Omental fat pad (tissue), 4 donors: Measurements from ENCODE around the gene WWTR1. TPM values are rescaled to one million over a fixed set of nuclear protein-coding genes. Genes with fewer than 3 reads are reported as not detected.

Source experiments
- ATAC-seq: fragments of 150-250 bp; one replicate; pipeline ENCODE4 v1.9.1; 2016; ENCODE audit warnings: mild to moderate bottlenecking, moderate library complexity; ENCODE audit not compliant: low FRiP score
- DNase-seq: peaks from one replicate; pipeline ENCODE4 v3.0.0-alpha.2; 2019; ENCODE audit warnings: low spot score
- total RNA-seq, 4 donors: library from RNA; depleted of rRNA; stranded (reverse); fragments of >200 nt; gene quantifications; one replicate each; pipeline ENCODE4 v1.1.0, GENCODE V29; 2016
- TF ChIP-seq, protein P1 (sequence below), 3 donors: fragments of 450-650 bp; IDR thresholded peaks; one replicate each; pipeline ENCODE4 v1.5.1; 2016 to 2017; ENCODE audit warnings: antibody characterized with exemption in 3 of 3, mild to moderate bottlenecking in 3 of 3, moderate library complexity in 2 of 3

WWTR1 gene
- total RNA-seq, 4 donors from 2014 or later, result 57.4 to 130 (median 77.7) TPM

DNA sequence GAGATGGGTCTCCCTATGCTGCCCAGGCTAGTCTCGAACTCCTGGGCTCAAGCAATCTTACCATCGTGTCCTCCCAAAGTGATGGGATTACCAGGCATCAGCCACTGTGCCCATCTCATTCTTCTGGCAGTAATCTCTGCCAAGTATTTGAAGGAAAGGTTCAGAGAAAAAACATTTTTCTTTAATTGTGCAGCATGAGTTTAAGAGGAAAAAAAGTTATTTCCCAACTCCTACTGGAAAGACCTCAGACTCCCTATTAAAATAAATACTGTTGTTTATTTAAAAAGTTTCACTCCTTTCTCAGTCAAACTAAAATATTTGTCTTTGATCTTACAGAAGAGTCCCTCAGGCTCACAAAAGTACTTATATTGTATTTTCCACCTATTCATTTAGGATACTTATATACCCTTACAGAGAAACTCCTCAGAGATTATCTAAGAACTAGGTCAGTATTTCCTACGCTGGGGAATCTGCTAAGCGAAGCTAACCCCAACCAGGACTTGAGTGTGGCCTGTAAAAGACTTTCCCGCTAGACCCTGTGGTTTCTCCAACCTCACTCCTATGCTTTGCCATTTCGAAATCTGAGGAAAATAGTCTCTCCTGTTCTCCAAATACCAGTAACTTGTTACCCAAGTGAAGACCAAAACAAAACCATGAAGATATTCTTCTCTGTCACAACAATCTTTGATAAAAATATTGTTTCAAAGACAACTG, 28.7 kb downstream of the WWTR1 start:
- no peak for DNase-seq
- ATAC-seq, result peak; percentile 59
- TF ChIP-seq, protein P1, sequence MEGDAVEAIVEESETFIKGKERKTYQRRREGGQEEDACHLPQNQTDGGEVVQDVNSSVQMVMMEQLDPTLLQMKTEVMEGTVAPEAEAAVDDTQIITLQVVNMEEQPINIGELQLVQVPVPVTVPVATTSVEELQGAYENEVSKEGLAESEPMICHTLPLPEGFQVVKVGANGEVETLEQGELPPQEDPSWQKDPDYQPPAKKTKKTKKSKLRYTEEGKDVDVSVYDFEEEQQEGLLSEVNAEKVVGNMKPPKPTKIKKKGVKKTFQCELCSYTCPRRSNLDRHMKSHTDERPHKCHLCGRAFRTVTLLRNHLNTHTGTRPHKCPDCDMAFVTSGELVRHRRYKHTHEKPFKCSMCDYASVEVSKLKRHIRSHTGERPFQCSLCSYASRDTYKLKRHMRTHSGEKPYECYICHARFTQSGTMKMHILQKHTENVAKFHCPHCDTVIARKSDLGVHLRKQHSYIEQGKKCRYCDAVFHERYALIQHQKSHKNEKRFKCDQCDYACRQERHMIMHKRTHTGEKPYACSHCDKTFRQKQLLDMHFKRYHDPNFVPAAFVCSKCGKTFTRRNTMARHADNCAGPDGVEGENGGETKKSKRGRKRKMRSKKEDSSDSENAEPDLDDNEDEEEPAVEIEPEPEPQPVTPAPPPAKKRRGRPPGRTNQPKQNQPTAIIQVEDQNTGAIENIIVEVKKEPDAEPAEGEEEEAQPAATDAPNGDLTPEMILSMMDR (IDR thresholded peaks at IDR 0.05), result no peak

DNA sequence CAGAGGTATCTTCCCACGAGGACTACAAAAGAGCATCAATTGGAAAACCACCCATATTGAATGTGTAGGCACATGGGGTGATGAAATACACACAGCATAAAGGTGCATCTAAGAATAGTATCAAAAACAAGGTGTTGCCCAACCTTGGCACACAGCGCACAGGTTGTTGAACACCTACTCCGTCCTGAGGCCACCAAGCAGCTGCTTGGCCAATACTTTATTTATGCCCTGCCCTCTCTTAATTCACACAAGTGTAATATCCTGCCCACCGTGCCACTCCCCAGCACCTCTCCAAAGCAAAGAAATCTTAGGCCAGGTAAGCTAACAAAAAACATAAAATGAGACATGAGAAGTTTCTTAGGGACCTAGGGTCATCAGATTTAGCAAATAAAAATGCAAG, 31.2 kb downstream of the WWTR1 start:
- DNase-seq (no peak), ATAC-seq (no peak)
- TF ChIP-seq, protein P1 (IDR thresholded peaks at IDR 0.05), result no peak

DNA sequence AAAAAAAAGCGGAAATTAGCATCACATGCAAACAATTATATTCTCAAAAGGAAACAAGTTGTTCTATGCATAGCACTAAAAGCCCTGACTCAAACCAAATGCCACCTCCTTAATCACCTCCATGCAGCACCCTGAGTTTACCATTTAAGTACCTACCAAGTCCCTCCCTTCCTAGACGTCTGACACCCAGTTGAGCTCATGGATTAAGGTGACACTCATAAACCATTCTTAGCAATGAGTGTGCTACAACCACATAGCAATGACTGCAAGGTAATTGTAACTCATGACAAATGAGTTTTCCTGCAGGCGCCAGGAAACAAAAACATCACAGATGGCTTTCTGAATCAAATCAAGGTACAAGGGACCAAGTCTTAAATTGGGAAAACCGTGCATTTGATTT, 32.0 kb downstream of the WWTR1 start:
- ATAC-seq (no peak), DNase-seq (no peak)
- TF ChIP-seq, protein P1 (IDR thresholded peaks at IDR 0.05), result no peak

DNA sequence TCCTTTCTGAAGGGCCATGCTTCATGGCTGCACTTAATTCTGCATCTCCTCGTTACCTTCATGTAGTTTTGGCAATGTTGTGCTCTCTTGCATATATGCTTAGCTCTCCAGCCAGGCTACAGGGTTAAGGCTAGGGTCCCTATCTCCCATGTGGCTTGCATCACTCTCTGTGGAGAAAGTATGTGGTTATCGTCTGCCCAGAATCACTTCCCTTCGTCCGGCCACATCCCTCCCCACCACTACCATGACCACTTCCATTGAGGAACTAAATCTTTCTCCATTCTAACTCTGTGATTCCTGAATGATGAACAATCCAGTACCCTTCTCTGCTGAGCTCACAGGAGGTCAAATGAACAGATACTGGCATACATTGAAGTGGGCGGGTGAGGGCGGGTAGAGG, 34.0 kb downstream of the WWTR1 start:
- DNase-seq, result no peak
- no peak for ATAC-seq
- TF ChIP-seq, protein P1 (IDR thresholded peaks at IDR 0.05), result no peak

DNA sequence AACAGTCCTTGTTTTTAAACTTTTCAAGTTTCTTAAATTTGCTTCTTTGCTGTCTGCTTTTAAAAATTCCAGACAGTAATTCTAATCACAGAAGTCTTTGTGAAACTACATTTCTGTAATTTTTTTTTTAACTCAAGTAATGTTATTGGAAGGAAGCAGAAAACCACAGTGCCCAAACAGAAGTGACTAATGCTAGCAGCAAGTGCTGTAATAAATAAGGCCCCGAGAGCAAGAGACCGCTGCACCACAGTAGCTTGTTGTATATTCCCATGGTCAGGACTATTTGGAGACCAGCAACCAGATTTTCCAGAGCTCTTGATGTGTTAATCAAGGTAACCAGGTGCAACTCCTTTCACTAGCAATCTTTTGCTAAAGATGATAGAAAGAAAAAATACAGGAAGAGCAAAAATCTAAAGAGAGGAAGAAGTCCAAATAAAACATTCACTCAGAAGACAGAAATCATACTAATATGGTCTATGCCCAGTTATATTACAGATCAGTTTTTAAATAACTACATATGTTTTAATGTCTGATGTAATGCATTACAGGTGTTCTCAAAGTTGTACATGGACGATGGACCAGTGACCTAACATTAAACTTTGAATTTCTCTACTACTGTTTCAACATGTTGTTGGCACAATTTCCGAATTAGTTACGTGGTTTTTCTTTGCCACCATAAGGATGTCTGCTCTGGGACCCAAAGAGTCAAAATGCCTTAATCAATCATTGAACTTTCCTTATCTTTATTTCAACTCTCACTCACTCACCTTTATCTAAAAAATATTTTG, 36.4 kb downstream of the WWTR1 start:
- TF ChIP-seq, protein P1 (IDR thresholded peaks at IDR 0.05), result no peak
- no peak for ATAC-seq
- no peak for DNase-seq

DNA sequence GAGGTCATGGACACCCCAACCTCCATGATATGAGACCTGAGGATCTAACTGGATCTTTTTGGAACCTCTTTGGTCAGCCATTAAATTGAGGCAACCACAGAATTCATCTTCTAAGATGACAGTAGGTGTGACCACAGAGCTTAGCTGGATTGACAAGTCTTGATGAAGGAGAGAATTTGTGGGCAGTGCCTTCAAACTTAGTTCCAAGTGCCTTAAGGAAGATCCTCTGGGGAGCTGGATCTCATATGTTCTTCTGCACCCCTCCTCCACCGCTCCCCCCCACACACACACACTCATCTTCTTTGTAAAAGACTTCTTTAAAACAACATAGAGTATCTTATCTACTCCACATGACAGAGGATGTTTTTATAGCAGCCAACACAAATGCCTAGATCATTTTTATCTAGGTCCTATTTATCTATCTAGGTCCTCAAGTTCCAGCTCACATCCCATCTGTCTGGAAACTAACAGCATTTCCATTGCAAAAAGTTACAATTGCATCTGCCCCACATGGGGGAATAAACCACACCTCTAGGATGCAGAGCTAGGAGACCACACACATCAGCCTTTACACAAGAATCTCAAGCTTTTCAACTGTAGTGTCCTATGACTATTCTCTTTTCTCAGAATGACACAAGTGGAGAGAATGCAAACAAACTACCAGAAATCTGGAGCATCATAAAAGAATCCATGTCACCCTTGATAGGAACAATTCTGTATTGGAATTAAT, 37.4 kb downstream of the WWTR1 start:
- DNase-seq, result no peak
- ATAC-seq, result no peak
- TF ChIP-seq, protein P1 (IDR thresholded peaks at IDR 0.05), result no peak
